ENCODE measurements around the gene MAPK12. TPM values are rescaled to one million over a fixed set of nuclear protein-coding genes. Genes with fewer than 3 reads are reported as not detected.

MAPK12 gene
- total RNA-seq, 2 donors from 2014 or later, result 2.0 to 2.6 TPM

DNA sequence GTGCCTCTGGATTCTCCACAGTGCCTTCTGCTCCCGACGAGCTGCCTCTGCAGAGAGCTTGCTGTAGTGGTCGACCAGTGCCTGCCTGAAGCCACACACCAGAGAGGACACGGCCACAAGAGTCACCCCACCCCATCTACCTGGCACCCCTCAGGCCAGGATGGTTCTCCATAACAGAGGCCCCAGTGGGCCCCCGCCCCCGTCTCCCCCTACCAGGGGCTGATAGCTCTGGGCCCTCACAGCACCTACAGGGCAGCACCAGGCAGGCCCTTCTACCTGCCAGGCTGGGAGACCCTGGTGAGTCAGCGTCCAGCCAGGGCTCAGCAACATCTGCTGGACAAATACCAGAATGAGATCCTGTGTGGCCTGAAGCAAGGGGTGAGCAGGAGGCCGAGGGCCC lies 39.0 kb downstream of the MAPK12 start:
- intact Hi-C loops (cut with DNase I), result no loop called here

DNA sequence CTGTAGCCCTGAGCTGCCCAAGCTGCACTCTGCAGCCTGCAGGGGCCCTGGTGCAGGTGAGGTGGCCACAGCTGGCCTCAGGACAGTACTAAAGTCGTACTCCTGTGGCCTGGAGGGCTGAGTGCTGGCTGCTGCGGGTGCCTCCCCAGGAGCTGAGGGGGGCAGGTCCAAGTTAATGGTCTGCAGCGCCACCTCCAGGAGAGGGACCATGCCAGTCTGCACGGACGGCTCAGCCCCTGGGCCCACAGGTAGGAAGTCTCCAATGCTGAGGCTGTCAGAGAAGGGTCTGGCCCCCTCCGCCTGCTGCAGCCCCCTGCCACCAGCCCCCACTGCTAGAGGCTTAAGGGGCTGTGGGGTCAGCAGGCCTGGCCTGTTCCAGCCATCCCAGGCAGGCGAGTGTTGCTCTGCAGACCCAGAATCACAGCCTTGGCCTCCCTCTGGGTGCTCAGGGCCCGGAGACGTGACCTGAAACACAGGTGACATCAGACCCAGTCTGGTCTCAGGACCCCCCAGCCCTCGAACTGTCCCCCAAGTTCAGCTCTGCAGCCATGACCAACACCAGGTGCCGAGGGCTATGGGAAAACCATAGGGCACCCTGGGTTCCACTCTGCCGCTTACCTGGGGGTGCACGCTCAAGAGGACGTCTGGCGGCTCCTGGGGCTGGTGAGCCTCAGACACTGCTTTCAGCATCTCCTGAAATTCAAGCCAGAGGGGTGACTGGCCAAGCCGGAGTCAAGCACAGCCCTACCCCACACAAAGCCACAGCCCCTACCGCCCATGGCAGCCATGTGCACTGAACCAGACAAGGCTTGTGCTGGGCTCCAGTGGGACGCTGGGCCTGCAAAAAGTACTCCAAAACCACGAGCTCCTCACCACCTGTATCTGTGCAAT lies 39.8 kb downstream of the MAPK12 start:
- intact Hi-C loops (cut with DNase I), result no loop called here
- no peak overlapping the region for H3K27ac ChIP-seq
- no peak for DNase-seq
- no peaks in the 10 kb centered on the region for H3K27me3 ChIP-seq
- H3K9ac ChIP-seq (ENCODE audit: low read depth in 2 of 2, low read length in 2 of 2), result no peak overlapping the region
- H3K9me3 ChIP-seq, result no peaks in the 10 kb centered on the region
- H3K36me3 ChIP-seq, result peaks cover 13% of the 10 kb centered on the region
- TF ChIP-seq, protein P1, sequence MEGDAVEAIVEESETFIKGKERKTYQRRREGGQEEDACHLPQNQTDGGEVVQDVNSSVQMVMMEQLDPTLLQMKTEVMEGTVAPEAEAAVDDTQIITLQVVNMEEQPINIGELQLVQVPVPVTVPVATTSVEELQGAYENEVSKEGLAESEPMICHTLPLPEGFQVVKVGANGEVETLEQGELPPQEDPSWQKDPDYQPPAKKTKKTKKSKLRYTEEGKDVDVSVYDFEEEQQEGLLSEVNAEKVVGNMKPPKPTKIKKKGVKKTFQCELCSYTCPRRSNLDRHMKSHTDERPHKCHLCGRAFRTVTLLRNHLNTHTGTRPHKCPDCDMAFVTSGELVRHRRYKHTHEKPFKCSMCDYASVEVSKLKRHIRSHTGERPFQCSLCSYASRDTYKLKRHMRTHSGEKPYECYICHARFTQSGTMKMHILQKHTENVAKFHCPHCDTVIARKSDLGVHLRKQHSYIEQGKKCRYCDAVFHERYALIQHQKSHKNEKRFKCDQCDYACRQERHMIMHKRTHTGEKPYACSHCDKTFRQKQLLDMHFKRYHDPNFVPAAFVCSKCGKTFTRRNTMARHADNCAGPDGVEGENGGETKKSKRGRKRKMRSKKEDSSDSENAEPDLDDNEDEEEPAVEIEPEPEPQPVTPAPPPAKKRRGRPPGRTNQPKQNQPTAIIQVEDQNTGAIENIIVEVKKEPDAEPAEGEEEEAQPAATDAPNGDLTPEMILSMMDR (IDR thresholded peaks at IDR 0.05), result no peak
- no peaks in the 10 kb centered on the region for H3K4me1 ChIP-seq
- no peak overlapping the region for H3K4me3 ChIP-seq

More for the DNA sequence above, 39.0 kb downstream of the MAPK12 start:
- Histone ChIP-seq H3K4me3 (no peak overlapping the region), H3K9me3 (no peaks in the 10 kb centered on the region), H3K9ac (ENCODE audit: low read depth in 2 of 2, low read length in 2 of 2) (no peak overlapping the region), H3K27ac (no peak overlapping the region), H3K36me3 (peaks cover 6% of the 10 kb centered on the region), H3K27me3 (no peaks in the 10 kb centered on the region), H3K4me1 (no peaks in the 10 kb centered on the region)
- TF ChIP-seq, protein P1 (IDR thresholded peaks at IDR 0.05), result no peak
- no peak for DNase-seq

DNA sequence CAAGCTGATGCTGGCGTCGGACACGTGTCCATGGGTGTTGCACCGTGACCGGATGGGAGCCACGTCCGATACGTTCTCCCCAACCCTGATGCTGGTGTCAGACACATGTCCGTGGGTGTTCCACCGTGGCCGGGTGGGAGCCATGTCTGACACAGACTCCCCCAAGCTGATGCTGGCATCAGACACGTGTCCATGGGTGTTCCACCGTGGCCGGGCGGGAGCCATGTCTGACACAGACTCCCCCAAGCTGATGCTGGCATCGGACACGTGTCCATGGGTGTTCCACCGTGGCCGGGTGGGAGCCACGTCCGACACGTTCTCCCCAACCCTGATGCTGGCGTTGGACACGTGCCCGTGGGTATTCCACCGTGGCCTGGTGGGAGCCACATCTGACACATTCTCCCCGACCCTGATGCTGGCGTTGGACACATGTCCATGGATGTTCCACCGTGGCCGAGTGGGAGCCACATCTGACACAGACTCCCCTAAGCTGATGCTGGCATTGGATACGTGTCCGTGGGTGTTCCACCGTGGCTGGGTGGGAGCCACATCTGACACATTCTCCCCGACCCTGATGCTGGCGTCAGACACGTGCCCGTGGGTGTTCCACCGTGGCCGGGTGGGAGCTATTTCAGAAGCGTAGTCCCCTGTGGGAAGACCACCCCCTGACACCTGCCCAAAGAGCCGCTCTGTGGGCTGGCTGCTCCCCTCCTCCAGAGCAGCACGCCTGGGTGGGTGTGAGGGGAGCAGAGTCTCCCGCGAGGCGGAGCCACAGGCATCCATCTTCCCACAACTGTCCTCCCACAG lies 40.7 kb downstream of the MAPK12 start:
- Histone ChIP-seq H3K36me3 (peaks cover 13% of the 10 kb centered on the region), H3K4me3 (no peak overlapping the region), H3K4me1 (no peaks in the 10 kb centered on the region), H3K27me3 (no peaks in the 10 kb centered on the region), H3K9me3 (no peaks in the 10 kb centered on the region), H3K27ac (no peak overlapping the region), H3K9ac (ENCODE audit: low read depth in 2 of 2, low read length in 2 of 2) (no peak overlapping the region)
- intact Hi-C loops (cut with DNase I), result no loop called here
- DNase-seq, result no peak
- TF ChIP-seq, protein P1 (IDR thresholded peaks at IDR 0.05), result no peak

DNA sequence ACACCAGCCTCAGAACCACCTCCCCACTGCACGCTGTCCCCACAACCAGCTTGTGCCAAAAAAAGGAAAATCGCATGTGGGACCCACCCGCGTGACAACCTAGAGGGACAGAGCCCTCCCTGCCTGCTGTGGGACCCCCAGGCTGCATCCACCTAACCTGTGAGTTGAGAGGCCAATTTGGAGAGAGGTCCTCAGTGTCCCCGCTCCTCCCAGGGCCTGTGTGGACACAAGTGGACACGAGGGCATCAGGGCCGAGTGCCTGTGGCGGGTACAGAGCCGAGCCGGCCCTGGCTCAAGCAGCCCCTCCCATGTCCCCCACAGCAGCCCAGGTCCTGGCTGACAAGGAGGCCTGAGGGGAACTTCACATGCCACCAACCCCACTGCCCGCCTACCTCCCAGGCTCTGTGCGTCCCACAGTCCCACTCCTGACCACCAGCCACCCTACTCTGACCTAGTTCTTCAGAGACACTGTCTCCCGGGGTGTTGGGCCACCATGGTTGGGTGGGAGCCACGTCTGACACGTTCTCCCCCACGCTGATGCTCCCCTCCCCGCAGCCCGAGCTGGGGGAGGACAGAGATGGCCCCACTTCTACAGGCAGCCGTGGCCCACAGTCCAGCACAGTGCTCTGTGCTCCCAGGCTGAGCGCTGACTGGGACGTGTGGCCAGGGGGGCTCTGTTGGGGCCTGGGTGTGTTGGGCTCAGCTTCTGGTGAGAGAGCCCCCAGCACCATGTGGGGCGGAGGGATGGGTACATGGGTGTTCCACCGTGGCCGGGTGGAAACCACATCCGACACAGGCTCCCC lies 41.5 kb downstream of the MAPK12 start:
- intact Hi-C loops (cut with DNase I), result no loop called here
- Histone ChIP-seq H3K27me3 (no peaks in the 10 kb centered on the region), H3K36me3 (peaks cover 13% of the 10 kb centered on the region), H3K27ac (no peak overlapping the region), H3K4me3 (no peak overlapping the region), H3K9me3 (no peaks in the 10 kb centered on the region), H3K4me1 (no peaks in the 10 kb centered on the region), H3K9ac (ENCODE audit: low read depth in 2 of 2, low read length in 2 of 2) (no peak overlapping the region)
- DNase-seq, result no peak
- TF ChIP-seq, protein P1 (IDR thresholded peaks at IDR 0.05), result no peak

Measured in colonic mucosa (tissue), 4 donors.